ENCODE results near the gene MFAP4.

The MFAP4 gene

DNA sequence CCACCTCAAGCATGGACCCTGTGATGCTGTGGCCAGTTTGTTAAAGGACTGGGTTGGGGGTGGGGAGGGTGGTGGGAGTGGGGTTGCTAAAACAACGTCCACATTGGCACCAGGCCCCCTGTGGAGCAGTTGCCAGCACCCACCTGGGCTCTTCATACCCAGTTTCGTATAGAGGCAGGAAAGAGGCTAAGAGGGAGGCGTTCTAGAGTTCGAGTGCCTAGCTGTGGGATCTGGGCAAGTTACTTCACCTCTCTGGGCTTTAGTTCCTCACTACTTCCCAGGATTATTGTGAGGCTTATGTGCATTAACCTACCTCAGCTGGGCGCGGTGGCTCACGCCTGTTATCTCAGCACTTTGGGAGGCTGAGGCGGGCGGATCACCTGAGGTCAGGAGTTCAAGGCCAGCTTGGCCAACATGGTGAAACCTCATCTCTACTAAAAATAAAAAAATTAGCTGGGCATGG is 1.4 kb downstream of the MFAP4 start:
- no peak for DNase-seq (ENCODE audit: low spot score)

DNA sequence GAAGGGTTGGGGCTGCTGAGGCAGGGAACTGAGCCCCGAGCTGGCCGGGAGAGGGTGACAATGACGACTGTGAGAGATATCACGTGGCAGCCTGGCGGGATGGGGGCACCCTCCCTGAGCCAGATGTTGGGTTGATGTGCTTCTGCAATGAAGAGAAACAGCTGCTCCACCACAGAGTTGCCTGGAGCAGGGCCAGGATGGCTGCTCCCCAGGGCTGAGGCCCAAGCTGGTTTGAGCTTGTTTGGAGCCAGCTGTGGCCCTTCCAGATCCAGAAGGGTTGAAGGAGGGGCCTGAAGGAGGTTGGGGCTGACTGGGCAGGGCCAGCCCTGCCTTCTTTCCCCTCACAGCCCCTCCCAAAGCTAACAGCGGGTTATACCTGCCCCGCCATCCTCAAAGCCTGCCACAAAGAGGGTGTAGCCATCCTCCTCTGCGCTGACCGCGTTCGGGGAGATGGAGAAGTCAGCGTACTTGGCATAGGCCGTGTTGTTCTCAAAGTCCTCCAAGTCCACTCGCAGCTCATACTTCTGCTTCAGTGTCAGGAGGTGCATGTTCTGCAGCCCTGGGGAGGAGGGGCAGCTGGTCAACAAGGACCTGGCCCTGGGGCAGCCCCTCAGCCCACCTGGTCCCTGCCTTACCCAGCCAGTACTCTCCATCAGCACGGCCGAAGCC is 2.1 kb downstream of the MFAP4 start:
- peak; percentile 90 for DNase-seq (ENCODE audit: low spot score)

DNA sequence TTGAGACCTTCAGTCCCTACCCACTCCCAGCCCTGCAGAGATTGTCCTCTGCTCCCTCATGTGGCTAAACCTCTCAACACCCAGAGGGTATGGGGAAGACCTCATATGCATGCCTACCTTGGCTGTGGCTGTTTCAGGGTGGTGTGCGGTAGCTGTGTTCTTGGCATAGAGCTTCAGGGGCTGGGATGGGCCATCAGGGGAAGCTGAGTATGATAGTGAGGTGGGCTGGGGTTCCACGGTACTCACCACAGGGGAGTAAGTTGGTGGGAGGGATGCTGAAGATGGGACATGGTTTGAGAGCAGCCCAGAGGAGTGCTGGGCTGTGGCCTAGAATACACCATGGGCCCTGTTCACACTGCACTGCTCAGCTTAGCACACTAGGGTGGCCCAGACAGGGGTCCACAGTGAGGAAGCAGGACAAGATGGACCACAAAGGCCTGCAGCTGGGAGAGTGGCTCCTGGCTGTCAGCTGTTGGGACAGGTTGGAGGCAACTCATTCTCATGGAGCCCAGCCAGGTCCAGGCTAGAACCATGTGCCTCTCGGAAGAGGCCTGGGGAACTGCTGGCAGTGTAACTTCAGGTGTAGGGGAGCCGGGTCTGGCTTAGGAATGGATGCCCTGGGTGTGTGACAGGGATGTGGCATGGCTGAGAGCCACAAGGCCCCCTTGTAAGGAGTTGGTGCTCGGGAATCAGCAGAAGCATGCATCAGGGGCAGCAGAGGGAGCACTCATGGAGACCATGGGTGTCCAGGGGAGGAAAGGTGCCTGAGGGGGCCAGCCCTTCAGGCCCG is 3.1 kb downstream of the MFAP4 start:
- no peak for DNase-seq (ENCODE audit: low spot score)

DNA sequence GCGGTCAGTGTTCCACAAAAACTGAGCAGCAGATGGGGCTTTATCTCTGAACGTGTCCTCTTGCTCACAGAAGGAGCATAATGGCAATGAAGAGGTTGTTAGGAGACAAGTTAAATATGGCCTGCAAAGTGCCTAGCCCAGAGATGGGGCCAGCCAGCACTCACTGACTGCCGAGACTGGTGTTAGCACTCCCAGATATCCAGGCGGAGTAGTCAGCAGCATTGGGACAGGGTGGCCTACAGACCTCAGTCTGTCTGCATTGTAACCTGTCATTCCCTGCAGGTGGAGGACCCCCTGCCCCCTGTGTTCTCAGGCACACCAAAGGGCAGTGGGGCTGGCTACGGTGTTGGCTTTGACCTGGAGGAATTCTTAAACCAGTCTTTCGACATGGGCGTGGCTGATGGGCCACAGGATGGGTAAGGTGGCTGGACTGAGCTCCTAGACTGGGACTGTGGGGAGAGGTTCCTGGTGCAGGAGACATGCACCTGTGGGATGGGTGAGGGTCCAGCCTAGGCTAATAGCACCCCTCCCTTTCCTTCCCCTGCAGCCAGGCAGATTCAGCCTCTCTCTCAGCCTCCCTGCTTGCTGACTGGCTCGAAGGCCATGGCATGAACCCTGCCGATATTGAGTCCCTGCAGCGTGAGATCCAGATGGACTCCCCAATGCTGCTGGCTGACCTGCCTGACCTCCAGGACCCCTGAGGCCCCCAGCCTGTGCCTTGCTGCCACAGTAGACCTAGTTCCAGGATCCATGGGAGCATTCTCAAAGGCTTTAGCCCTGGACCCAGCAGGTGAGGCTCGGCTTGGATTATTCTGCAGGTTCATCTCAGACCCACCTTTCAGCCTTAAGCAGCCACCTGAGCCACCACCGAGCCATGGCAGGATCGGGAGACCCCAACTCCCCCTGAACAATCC is 4.2 kb downstream of the MFAP4 start:
- no peak for DNase-seq (ENCODE audit: low spot score)

DNA sequence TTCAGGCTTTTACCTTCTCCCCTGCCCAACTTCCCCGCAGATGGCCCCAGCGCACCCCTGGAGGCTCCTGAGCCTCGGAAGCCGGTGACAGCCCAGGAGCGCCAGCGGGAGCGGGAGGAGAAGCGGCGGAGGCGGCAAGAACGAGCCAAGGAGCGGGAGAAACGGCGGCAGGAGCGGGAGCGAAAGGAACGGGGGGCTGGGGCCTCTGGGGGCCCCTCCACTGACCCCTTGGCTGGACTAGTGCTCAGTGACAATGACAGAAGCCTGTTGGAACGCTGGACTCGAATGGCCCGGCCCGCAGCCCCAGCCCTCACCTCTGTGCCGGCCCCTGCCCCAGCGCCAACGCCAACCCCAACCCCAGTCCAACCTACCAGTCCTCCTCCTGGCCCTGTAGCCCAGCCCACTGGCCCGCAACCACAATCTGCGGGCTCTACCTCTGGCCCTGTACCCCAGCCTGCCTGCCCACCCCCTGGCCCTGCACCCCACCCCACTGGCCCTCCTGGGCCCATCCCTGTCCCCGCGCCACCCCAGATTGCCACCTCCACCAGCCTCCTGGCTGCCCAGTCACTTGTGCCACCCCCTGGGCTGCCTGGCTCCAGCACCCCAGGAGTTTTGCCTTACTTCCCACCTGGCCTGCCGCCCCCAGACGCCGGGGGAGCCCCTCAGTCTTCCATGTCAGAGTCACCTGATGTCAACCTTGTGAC is 5.1 kb downstream of the MFAP4 start:
- no peak for DNase-seq (ENCODE audit: low spot score)

DNA sequence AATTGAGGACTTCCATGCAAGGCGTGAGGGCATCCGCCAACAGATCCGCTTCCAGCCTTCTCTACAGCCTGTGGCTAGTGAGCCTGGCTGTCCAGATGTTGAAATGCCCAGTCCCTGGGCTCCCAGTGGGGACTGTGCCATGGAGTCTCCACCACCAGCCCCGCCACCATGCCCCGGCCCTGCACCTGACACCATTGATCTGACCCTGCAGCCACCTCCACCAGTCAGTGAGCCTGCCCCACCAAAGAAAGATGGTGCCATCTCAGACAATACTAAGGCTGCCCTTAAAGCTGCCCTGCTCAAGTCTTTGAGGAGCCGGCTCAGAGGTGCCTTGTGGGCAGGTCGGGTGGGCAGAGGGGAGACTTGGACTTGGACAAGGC is 5.6 kb downstream of the MFAP4 start:
- no peak for DNase-seq (ENCODE audit: low spot score)

DNA sequence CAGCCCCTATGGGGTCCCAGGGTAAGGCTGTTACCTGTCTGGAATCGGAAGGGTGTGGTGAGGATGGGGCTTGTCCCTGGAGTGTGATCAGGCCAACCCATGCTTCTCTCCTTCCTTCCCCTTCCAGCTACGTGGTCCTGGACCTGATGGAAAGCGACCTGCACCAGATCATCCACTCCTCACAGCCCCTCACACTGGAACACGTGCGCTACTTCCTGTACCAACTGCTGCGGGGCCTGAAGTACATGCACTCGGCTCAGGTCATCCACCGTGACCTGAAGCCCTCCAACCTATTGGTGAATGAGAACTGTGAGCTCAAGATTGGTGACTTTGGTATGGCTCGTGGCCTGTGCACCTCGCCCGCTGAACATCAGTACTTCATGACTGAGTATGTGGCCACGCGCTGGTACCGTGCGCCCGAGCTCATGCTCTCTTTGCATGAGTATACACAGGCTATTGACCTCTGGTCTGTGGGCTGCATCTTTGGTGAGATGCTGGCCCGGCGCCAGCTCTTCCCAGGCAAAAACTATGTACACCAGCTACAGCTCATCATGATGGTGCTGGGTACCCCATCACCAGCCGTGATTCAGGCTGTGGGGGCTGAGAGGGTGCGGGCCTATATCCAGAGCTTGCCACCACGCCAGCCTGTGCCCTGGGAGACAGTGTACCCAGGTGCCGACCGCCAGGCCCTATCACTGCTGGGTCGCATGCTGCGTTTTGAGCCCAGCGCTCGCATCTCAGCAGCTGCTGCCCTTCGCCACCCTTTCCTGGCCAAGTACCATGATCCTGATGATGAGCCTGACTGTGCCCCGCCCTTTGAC is 6.3 kb downstream of the MFAP4 start:
- no peak for DNase-seq (ENCODE audit: low spot score)

DNA sequence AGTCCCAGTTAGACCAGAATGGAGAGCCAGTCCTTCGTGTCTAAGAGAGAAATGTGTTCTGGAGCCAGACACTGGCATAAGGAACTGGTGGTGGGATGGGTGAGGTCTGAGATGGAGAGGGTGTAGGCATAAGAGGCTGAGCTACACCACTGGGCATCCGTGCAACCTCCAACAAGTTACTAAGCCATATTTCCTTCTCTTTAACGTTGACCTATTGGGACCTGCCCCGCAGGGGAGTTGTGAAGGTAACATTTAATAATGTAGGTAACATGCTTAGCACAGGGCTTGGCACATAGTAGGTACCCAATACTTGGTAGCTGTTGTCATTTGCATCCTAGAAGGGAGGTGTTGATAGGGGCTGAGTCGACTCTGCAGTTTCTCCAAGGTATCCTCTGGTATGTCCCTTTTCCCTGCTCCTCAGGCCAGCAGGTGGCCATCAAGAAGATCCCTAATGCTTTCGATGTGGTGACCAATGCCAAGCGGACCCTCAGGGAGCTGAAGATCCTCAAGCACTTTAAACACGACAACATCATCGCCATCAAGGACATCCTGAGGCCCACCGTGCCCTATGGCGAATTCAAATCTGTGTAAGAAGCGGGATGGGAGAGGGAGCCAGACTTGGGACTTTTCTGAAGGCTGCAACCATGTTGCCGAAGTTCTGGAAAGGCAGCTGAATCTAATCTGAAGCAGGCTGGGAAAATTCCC is 7.5 kb downstream of the MFAP4 start:
- DNase-seq (ENCODE audit: low spot score) = no peak

DNA sequence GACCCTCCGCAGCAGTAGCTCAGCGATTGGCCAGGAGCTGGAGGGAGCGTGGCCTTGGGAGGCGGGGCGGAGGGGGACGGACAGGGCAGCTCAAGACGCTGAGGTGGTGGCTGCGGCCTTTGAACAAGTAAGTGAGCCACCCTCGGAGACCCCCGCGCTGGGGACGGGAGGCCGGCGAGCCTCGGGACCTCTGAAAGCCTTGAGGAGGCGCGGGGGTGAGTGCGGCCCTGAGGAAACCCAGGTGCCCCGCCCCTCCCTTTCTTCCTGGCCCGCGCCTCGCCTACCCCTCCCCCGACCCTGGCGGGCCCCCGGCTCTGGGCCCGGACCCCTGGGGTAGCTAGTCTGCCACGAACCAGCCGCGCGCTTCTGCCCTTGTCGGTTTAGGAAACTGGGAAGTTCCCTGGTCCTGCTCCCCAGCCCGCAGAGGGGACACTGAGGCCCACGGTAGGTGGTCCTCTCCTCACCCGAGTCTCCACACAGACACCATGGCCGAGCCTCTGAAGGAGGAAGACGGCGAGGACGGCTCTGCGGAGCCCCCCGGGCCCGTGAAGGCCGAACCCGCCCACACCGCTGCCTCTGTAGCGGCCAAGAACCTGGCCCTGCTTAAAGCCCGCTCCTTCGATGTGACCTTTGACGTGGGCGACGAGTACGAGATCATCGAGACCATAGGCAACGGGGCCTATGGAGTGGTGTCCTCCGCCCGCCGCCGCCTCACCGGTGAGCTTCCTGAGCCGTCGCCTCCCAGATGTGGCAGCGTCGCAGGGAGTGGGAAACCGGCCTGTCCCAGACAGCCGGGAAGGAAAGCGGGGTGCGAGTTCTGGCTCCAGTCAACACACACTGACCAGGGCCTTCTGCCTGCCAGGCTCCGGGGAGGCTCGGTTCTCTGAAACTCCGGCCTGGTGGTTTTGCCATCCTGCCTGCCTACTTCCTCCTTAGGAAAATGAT is 8.3 kb downstream of the MFAP4 start, which contains the start of gene MAPK7:
MAPK7 (plus strand) TSS at position 83 of the 945 bp plus-strand sequence; CDS start at position 486, 403 bp downstream.
- DNase-seq (ENCODE audit: low spot score) = no peak

DNA sequence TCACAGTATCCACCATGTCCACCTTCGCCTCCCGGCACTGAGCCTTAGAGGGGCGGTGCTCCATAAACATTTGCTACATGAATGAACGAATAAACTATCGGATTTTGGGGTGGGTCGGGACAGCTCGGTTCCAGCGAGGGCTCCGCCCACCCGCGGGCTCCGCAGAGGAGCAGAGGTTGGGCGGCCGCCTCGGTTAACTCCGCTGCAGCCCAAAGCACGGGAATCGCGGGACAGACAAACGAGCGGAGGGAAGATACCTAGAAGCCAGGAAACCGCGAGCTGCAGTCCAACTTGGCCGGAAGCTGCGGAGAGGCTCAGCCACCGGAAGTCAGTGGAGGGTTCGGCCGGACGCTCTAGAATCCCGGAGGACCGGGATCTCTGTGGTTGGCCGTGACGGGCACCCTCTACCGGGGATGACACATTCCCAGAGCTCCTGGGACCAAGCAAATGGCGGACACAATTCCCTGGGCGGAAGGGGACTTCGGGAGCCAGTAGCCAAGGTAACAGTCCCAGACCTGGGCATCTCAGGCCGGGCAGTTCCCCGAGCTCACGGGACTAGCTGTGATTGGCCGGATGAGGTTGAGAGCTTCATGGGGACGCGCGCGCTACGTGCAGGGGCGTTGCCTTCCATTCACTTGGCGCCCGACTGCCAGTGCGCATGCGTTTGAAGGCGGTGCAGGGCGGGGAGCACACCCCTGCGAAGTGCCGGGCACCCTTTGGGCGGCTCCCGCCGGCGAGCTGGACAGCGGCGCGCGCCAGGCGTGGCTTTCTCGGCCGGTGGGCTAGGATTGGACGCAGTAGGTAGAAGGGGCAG is 9.2 kb downstream of the MFAP4 start:
- DNase-seq (ENCODE audit: low spot score) = peak; percentile 99

DNA sequence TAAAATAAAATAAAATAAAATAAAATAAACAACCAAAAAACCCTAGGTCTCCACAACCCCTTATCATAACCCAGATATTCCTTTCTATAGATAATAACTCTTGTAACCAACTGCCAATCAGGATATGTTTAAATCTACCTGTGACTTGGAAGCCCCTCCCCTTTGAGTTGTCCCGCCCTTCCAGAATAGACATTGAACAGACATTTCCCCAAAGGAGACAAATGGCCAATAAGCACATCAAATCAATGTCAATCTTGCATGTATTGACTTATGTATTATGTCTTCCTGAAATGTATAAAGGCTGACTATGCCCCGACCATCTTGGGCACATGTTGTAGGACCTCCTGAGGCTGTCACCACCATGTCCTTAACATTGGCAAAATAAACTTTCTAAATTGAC is 10.2 kb downstream of the MFAP4 start:
- no peak for DNase-seq (ENCODE audit: low spot score)

DNA sequence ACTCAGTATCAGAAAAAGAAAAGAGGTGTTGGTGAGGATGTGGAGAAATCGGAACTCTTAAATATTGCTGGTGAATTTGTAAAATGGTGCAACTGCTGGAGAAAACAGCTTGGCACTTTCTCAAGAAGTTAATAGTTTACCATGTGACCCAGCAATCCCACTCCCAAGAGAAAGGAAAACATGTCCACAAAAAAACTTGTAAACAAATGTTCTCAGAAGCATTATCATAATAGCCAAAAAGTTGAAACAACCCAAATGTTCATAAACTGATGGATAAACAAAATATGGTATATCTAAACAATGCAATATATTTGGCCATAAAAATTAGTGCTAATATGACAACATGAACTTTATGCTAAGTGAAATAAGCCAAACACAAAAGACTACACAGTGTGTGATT is 11.3 kb downstream of the MFAP4 start:
- DNase-seq (ENCODE audit: low spot score) = no peak

DNA sequence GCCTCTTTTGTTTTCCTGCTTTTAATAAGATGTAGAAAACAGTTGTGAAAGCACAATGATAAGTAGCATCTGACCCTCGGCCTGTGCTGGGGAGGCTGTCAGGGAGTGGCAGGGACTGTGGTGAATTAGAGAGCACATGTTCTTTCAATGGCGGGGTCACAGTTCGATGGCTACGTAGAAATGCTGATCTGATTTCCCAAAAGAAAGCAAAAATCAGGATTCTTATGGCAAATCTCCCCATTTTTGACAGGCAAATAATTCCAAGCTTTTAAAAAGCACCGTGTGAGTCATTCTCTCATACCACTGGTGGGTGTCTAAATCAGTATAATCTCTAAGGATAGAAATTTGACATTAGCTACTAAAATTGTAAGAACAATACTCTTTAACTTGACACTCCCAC is 12.9 kb downstream of the MFAP4 start:
- peak; percentile 73 for DNase-seq (ENCODE audit: low spot score)

DNA sequence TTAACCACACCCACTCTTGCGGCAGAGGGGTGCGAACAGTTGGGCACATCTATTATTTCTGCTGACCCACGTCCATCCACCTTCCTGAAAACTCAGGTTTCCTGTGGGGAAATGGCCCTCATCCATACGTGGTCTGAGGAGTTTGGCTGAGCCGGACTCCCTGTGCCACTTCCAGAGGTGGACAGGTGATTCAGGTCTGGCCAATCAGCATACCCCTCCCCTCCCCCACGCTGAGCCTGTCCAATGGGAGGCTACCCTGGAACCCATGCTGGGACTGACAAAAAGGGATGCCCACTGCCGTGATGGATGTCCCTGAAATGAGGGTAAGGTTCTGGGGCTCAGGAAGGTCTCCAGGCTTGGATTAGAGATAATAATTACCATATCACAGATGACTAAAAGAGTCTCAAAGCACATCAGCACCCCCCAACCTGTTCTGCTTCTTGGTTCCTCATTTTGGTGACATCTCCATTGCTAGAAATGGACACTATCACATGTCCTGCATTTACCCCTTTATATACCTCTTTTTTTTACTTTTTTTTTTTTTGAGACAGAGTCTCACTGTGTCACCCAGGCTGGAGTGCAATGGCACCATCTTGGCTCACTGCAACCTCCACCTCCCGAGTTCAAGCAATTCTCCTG is 14.0 kb downstream of the MFAP4 start:
- DNase-seq (ENCODE audit: low spot score) = no peak

DNA sequence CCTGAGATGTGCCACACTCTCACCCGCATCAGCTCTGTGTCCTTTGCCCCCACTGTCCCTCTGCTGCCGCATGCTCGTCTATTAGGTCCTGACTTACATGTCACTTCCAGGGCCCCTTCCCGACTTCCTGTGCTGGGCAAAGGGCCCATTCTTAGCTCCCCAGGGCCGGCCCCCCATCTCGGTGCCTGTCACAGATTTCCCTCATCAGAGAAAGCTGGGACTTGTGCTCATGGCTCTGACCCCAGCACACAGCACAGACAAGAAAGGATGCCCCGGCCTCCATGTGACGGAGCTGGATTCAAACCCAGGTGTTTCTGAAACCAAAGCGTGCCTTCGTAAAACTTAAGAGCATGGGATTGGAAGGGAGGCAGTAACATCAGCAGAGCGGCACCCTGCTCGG is 14.6 kb downstream of the MFAP4 start:
- DNase-seq (ENCODE audit: low spot score) = no peak

DNA sequence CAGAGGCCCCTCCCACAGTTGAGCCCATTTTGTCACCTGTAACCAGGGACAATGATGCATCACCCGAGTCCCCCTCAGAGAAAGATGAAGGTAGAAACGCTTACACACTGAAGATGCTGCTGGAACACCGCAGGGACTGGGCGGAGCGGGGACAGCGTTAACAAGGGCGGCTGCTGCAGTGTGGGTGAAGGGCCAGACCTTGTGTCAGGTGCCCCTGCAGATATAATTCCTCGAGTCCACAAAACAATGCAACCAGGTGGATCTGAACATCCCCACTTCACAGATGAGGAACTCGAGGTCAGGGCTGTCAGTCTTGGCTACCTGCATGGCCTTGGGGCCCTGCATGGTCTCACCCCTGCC is 15.0 kb downstream of the MFAP4 start:
- DNase-seq (ENCODE audit: low spot score) = no peak

DNA sequence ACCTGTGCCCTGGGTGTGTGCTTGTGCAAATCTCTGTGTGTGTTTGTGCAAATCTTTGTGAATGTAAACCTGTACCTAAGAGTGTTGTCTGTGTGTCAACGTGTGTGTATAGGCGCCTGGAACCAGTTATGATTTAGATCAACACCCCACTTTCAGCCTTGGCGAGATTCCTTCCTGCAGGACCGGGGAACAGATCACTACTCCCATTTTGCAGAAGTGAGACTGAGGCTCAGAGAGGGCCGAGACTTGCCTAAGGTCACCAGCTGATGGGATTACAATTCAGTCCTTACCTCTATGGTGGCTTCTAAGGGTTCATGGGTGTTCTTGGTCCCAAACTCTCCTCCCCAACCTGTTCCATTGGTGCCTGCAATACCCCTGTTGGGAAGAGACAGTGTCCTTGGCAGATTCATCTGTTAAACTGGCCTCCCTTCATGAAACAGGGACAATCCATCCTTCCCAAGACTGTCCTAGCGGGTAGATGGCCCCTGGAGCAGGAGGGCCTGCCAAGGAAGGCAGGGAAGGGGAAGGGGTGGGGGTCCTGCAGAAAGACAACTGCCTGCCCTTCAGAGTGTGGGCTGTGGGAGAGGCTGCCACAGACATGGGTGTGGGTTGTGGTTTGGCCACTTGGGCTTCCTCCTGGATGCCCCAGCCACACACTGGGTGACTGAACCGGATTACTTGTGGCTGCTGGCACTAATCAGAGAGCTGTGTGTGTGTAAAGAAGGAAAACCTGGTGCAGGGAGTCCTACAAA is 15.6 kb downstream of the MFAP4 start:
- no peak for DNase-seq (ENCODE audit: low spot score)
